Measurements from ENCODE around the gene TNFRSF6B. TPM values are rescaled to one million over a fixed set of nuclear protein-coding genes. Genes with fewer than 3 reads are reported as not detected.
"Not testable (repeated sequence)": the region's sequence is repeated elsewhere in the genome, so short reads cannot be mapped to it uniquely, and the experiment has no call there.

The TNFRSF6B gene
- total RNA-seq, 4 donors from 2014 or later: 6.7 to 15.5 (median 10.5) TPM

DNA sequence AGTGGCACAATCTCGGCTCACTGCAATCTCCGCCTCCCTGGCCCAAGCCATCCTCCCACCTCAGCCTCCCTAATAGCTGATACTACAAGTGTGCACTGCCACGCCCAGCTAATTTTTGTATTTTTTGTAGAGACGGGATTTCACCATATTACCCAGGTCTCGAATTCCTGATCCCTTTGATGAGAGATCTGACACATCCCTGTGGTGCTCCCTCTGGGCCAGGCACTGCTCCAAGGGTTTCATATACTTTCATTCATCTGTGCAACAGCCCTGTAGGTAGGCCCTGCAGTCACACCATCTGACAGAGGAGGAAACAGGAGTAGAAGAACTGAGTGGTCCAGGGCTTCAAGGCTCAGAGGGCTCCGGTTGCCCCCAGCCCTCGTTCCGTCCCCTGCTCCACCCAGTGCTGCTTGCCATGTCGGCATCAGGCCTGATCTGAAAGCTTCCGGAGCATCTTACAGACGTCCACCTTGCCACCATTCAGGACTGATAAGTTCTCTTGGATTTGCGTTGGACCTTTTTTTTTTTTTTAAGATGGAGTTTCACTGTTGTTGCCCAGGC lies 14.7 kb downstream of the TNFRSF6B start:
- peaks cover 8 to 21% of the 10 kb centered on the region in 2 donors for H3K36me3 ChIP-seq
- no peaks in the 10 kb centered on the region for H3K27me3 ChIP-seq
- no peak for DNase-seq
- H3K9me3 ChIP-seq: no peaks in the 10 kb centered on the region
- WGBS, 2 donors: 87 to 90% methylated on average over 12 of the region's 12 CpGs
- no peak overlapping the region for H3K4me3 ChIP-seq (replicated peaks in 1 of 3)
- H3K4me1 ChIP-seq: peaks cover 18 to 20% of the 10 kb centered on the region in 2 donors
- intact Hi-C loops (cut with DNase I): no loop called here
- H3K27ac ChIP-seq: no peak overlapping the region
- TF ChIP-seq, protein P1, sequence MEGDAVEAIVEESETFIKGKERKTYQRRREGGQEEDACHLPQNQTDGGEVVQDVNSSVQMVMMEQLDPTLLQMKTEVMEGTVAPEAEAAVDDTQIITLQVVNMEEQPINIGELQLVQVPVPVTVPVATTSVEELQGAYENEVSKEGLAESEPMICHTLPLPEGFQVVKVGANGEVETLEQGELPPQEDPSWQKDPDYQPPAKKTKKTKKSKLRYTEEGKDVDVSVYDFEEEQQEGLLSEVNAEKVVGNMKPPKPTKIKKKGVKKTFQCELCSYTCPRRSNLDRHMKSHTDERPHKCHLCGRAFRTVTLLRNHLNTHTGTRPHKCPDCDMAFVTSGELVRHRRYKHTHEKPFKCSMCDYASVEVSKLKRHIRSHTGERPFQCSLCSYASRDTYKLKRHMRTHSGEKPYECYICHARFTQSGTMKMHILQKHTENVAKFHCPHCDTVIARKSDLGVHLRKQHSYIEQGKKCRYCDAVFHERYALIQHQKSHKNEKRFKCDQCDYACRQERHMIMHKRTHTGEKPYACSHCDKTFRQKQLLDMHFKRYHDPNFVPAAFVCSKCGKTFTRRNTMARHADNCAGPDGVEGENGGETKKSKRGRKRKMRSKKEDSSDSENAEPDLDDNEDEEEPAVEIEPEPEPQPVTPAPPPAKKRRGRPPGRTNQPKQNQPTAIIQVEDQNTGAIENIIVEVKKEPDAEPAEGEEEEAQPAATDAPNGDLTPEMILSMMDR (IDR thresholded peaks at IDR 0.05): no peak
- no peak for TF ChIP-seq POLR2A (IDR thresholded peaks at IDR 0.05)

DNA sequence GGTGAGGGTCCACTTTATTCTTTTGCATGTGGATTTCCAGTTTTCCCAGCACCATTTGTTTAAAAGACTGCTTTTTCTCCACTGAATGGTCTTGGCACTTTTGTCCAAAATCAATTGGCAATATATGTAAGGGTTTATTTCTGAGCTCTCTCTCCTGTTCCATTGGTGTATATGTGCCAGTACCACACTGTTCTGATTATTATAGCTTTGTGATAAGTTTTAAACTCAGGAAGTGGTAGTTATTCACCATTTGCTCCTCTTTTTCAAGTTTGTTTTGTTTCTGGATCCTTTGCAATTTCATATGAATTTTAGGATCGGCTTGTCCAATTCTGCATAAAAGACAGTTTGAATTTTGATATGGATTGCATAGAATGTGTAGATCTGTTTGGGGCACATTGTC lies 15.7 kb downstream of the TNFRSF6B start:
- Histone ChIP-seq H3K4me1 (peaks cover 7 to 11% of the 10 kb centered on the region in 2 donors), H3K9me3 (no peaks in the 10 kb centered on the region), H3K36me3 (peaks cover 8 to 21% of the 10 kb centered on the region in 2 donors), H3K4me3 (replicated peaks in 1 of 3) (no peak overlapping the region), H3K27me3 (no peaks in the 10 kb centered on the region), H3K27ac (no peak overlapping the region)
- intact Hi-C loops (cut with DNase I): no loop called here
- no peak for DNase-seq
- TF ChIP-seq, protein P1 (IDR thresholded peaks at IDR 0.05): no peak
- no peak for TF ChIP-seq POLR2A (IDR thresholded peaks at IDR 0.05)
- 100% methylated on average over 1 of the region's 1 CpG for WGBS, 2 donors

DNA sequence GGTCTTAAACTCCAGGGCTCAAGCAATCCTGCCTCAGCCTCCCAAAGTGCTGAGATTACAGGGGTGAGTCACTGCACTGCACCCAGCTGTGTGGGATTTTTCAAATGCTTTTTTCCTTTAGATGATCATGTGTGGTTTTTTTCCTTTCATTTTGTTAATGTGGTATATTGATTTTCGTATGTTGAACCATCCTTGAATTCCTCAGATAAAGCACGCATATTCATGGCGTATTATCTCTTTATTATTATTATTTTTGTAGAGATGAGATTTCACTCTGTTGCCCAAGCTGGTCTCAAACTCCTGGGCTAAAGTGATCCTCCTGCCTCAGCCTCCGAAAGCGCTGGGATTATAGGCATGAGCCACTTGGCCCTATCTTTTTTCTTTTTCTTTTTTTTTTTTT lies 18.4 kb downstream of the TNFRSF6B start:
- DNase-seq: no peak
- 98% methylated on average over 5 of the region's 5 CpGs for WGBS, 2 donors
- intact Hi-C loops (cut with DNase I): no loop called here
- Histone ChIP-seq H3K27me3 (no peaks in the 10 kb centered on the region), H3K4me1 (no peaks in the 10 kb centered on the region), H3K9me3 (no peaks in the 10 kb centered on the region), H3K27ac (no peak overlapping the region), H3K36me3 (peaks cover 16 to 19% of the 10 kb centered on the region in 2 donors), H3K4me3 (replicated peaks in 1 of 3) (no peak overlapping the region)
- no peak for TF ChIP-seq POLR2A (IDR thresholded peaks at IDR 0.05)
- TF ChIP-seq, protein P1 (IDR thresholded peaks at IDR 0.05): no peak

DNA sequence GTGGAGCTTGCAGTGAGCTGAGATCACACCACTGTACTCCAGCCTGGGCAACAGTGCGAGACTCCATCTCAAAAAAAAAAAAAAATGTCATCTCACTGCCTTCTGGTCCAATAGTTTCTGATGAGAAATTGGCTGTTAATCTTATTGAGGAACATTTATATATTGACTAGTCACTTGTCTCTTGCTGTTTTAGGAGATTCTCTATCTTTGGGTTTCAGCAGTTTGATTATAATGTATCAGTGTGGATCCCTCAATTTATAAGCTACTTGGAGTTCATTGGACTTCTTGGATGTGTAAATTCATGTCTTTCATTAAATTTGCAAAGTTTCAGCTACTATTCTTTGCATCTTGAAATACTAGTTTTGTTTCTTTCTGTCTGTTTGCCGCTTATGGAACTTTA lies 22.5 kb downstream of the TNFRSF6B start:
- peaks cover 14% of the 10 kb centered on the region in 2 donors for H3K36me3 ChIP-seq
- DNase-seq: no peak
- 96 to 100% methylated on average over 2 of the region's 2 CpGs for WGBS, 2 donors
- H3K27ac ChIP-seq: no peak overlapping the region
- intact Hi-C loops (cut with DNase I): no loop called here
- no peaks in the 10 kb centered on the region for H3K4me1 ChIP-seq
- H3K27me3 ChIP-seq: no peaks in the 10 kb centered on the region
- TF ChIP-seq, protein P1 (IDR thresholded peaks at IDR 0.05): no peak
- no peak for TF ChIP-seq POLR2A (IDR thresholded peaks at IDR 0.05)
- no peak overlapping the region for H3K4me3 ChIP-seq (replicated peaks in 1 of 3)
- H3K9me3 ChIP-seq: no peaks in the 10 kb centered on the region

DNA sequence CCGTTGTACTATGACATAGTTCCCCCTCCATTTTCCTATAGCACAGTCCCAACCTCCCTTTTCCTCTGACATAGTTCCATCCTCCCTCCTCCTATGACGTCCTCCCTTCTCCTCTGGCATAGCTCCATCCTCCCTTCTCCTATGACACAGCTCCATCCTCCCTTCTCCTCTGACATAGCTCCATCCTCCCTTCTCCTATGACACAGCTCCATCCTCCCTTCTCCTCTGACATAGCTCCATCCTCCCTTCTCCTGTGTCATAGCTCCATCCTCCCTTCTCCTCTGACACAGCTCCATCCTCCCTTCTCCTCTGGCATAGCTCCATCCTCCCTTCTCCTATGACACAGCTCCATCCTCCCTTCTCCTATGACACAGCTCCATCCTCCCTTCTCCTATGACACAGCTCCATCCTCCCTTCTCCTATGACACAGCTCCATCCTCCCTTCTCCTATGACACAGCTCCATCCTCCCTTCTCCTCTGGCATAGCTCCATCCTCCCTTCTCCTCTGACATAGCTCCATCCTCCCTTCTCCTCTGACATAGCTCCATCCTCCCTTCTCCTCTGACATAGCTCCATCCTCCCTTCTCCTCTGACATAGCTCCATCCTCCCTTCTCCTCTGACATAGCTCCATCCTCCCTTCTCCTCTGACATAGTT lies 26.6 kb downstream of the TNFRSF6B start:
- 84 to 85% methylated on average over 2 of the region's 2 CpGs for WGBS, 2 donors
- H3K36me3 ChIP-seq; H3K4me3 ChIP-seq (replicated peaks in 1 of 3); H3K27me3 ChIP-seq; DNase-seq; H3K9me3 ChIP-seq; intact Hi-C loops (cut with DNase I); H3K27ac ChIP-seq: not testable (repeated sequence)
- H3K4me1 ChIP-seq: peaks cover 5 to 10% of the 10 kb centered on the region in 2 donors

DNA sequence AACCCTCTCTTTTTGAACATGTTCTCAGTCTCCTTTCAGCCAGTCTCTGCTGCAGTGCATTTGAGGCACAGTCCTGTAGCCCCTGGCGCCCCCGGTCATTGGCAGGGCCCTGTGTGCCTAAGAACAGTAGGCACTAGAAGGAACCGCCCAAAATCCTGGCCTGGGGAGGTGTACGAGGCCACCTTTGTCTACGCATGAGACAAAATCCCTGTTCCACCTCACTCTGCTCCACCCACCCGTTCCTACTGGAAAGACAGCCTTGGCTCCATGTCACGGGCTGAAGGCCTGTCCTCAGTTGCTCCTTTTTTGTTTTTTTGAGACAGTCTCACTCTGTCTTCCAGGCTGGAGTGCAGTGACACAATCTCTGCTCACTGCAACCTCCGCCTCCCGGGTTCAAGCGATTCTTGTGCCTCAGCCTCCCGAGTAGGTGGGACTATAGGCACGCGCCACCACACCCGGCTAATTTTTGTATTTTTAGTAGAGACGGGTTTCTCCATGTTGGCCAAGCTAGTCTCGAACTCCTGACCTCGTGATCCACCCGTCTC lies 33.8 kb downstream of the TNFRSF6B start:
- H3K9me3 ChIP-seq; H3K4me3 ChIP-seq (replicated peaks in 1 of 3); intact Hi-C loops (cut with DNase I); H3K27ac ChIP-seq; DNase-seq; H3K27me3 ChIP-seq: not testable (repeated sequence)
- 90 to 96% methylated on average over 18 of the region's 18 CpGs for WGBS, 2 donors
- peaks cover 13 to 20% of the 10 kb centered on the region in 2 donors for H3K36me3 ChIP-seq
- H3K4me1 ChIP-seq: peaks cover 17 to 20% of the 10 kb centered on the region in 2 donors
